Cerebellar cortex (tissue), 1 donor: ENCODE results near the gene CEMIP2.
"Not testable (repeated sequence)": the region's sequence is repeated elsewhere in the genome, so short reads cannot be mapped to it uniquely, and the experiment has no call there.

Experiments used
- DNase-seq: peaks from one replicate; pipeline ENCODE4 v3.0.0-alpha.2; 2015; ENCODE audit warnings: low spot score

CEMIP2 gene

GRCh38 chr9:71709384-71709783 is 58.9 kb downstream of the CEMIP2 start:
- DNase-seq = no peak

- no peak for DNase-seq
Measured at GRCh38 chr9:71706176-71706575, 62.1 kb downstream of the CEMIP2 start.

GRCh38 chr9:71704796-71705195 is 63.5 kb downstream of the CEMIP2 start:
- DNase-seq = no peak

GRCh38 chr9:71703172-71703872 is 65.0 kb downstream of the CEMIP2 start:
- DNase-seq = peak; percentile 73

GRCh38 chr9:71697882-71698281 is 70.4 kb downstream of the CEMIP2 start:
- DNase-seq = no peak

GRCh38 chr9:71694332-71694731 is 74.0 kb downstream of the CEMIP2 start:
- DNase-seq = no peak

GRCh38 chr9:71693607-71694006 is 74.7 kb downstream of the CEMIP2 start:
- DNase-seq = no peak

GRCh38 chr9:71692337-71692736 is 76.0 kb downstream of the CEMIP2 start:
- no peak for DNase-seq

GRCh38 chr9:71691576-71691975 is 76.7 kb downstream of the CEMIP2 start:
- not testable (repeated sequence) for DNase-seq

GRCh38 chr9:71690689-71691435 is 77.5 kb downstream of the CEMIP2 start:
- DNase-seq = no peak

- DNase-seq = no peak
Measured at GRCh38 chr9:71690063-71690688, 78.1 kb downstream of the CEMIP2 start.

- no peak for DNase-seq
Measured at GRCh38 chr9:71687676-71688075, 80.6 kb downstream of the CEMIP2 start.

GRCh38 chr9:71685988-71686387 is 82.3 kb downstream of the CEMIP2 start:
- DNase-seq = no peak

- no peak for DNase-seq
Measured at GRCh38 chr9:71685394-71685793, 82.9 kb downstream of the CEMIP2 start.

GRCh38 chr9:71684566-71684965 is 83.7 kb downstream of the CEMIP2 start:
- no peak for DNase-seq

- peak; percentile 62 for DNase-seq
Measured at GRCh38 chr9:71683598-71684235, 84.6 kb downstream of the CEMIP2 start.

- peak; percentile 39 for DNase-seq
Measured at GRCh38 chr9:71681708-71682272, 86.5 kb downstream of the CEMIP2 start.

GRCh38 chr9:71681104-71681707 is 87.1 kb downstream of the CEMIP2 start:
- peak; percentile 25 for DNase-seq

GRCh38 chr9:71680189-71680980 is 87.9 kb downstream of the CEMIP2 start:
- no peak for DNase-seq

GRCh38 chr9:71678999-71679398 is 89.3 kb downstream of the CEMIP2 start:
- DNase-seq = no peak

GRCh38 chr9:71677209-71677608 is 91.1 kb downstream of the CEMIP2 start:
- DNase-seq = no peak
